ENCODE results near the gene RASSF3.

RASSF3 gene

DNA sequence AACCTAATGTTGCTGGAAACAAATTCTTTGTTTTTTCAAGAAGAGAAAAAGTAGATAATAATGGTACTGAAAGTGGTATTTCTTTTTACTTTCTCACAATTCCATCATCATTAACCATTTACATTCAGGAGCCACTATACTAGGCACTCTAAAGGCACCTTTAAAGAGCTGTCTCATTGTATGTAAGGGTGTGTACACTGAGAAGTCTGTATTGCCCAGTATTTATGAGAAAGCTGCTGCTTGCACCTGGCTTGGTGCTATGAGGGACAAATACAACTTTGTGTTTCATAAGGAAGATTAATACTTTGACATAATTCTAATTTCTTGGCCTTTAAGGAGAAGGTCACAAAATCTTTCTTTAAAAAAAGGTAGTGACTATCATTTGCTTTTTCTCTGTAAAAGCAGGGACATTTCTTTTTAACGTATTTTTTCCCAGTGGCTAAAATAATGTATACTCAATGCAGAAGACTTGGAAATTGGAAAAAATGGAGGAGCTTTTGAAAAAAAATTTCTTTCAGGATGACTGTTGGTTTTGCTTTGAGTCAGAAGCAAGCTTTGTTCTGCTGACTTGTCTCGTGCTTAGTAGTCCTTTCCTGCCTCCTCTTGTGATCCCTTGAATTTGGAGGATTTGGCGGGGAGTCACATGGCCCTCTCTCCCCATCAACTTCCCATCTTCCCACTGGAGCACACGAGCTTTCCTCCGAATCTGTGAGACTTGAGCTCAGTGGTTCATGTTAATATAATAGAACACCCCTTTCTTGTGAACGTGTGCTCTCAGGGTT lies 50.1 kb downstream of the RASSF3 start:
- Histone ChIP-seq H3K4me3 (ENCODE audit: low read depth, low read length, poor library complexity, severe bottlenecking) (no peak overlapping the region), H3K36me3 (ENCODE audit: insufficient read depth, low read length) (no peaks in the 10 kb centered on the region), H3K27me3 (ENCODE audit: insufficient read depth, low read length) (no peaks in the 10 kb centered on the region), H3K4me1 (ENCODE audit: insufficient read depth, low read length, severe bottlenecking) (peaks cover 20% of the 10 kb centered on the region), H3K27ac (ENCODE audit: low read depth, low read length, poor library complexity, severe bottlenecking) (no peak overlapping the region), H3K9me3 (ENCODE audit: low read length) (no peaks in the 10 kb centered on the region), H3F3A (ENCODE audit: insufficient read depth, low read length) (no peaks in the 10 kb centered on the region), H4K20me1 (ENCODE audit: insufficient read depth, low read length) (no peaks in the 10 kb centered on the region), H3K9ac (ENCODE audit: low read length) (no peak overlapping the region), H3K9me2 (ENCODE audit: low read depth, low read length) (no peaks in the 10 kb centered on the region), H3K79me2 (ENCODE audit: insufficient read depth, low read length) (peaks cover under 1% of the 10 kb centered on the region; the same call in 1 of the 2 replicates), H3K4me2 (ENCODE audit: low read length) (no peak overlapping the region), H2AFZ (ENCODE audit: low read length) (no peak overlapping the region)
- TF ChIP-seq EZH2 (IDR thresholded peaks at IDR 0.05; ENCODE audit: borderline replicate concordance, low read length), result no peak
- TF ChIP-seq, protein P1, sequence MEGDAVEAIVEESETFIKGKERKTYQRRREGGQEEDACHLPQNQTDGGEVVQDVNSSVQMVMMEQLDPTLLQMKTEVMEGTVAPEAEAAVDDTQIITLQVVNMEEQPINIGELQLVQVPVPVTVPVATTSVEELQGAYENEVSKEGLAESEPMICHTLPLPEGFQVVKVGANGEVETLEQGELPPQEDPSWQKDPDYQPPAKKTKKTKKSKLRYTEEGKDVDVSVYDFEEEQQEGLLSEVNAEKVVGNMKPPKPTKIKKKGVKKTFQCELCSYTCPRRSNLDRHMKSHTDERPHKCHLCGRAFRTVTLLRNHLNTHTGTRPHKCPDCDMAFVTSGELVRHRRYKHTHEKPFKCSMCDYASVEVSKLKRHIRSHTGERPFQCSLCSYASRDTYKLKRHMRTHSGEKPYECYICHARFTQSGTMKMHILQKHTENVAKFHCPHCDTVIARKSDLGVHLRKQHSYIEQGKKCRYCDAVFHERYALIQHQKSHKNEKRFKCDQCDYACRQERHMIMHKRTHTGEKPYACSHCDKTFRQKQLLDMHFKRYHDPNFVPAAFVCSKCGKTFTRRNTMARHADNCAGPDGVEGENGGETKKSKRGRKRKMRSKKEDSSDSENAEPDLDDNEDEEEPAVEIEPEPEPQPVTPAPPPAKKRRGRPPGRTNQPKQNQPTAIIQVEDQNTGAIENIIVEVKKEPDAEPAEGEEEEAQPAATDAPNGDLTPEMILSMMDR (IDR thresholded peaks at IDR 0.05; ENCODE audit: low read length), result no peak

DNA sequence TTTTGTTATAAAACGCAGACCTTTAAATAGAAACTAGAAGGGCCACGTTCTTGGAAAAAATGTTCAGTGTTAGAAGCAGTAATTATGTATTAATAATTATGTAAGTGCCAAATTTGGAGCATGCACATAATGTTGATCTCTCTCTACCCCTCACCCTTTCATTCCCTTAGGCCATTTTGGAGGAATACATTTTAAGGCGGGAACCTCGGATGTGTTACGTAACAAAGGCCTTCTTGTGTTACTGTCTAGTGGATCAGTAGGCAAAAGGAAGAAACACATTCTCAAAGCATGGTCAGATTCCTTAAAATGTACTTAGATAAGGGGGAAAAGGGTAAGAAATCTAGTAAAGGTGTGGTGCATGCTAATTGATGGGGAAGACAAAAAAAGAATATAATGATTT lies 52.7 kb downstream of the RASSF3 start:
- Histone ChIP-seq H3K27me3 (ENCODE audit: insufficient read depth, low read length) (no peaks in the 10 kb centered on the region), H4K20me1 (ENCODE audit: insufficient read depth, low read length) (no peaks in the 10 kb centered on the region), H2AFZ (ENCODE audit: low read length) (no peak overlapping the region), H3F3A (ENCODE audit: insufficient read depth, low read length) (no peaks in the 10 kb centered on the region), H3K79me2 (ENCODE audit: insufficient read depth, low read length) (0 out of 2 replicates have a peak, but pooled peaks cover 7% of the 10 kb centered on the region), H3K4me1 (ENCODE audit: insufficient read depth, low read length, severe bottlenecking) (peaks cover 37% of the 10 kb centered on the region), H3K4me3 (ENCODE audit: low read depth, low read length, poor library complexity, severe bottlenecking) (no peak overlapping the region), H3K9ac (ENCODE audit: low read length) (no peak overlapping the region), H3K9me2 (ENCODE audit: low read depth, low read length) (no peaks in the 10 kb centered on the region), H3K4me2 (ENCODE audit: low read length) (no peak overlapping the region), H3K27ac (ENCODE audit: low read depth, low read length, poor library complexity, severe bottlenecking) (no peak overlapping the region), H3K9me3 (ENCODE audit: low read length) (no peaks in the 10 kb centered on the region), H3K36me3 (ENCODE audit: insufficient read depth, low read length) (no peaks in the 10 kb centered on the region)
- TF ChIP-seq, protein P1 (IDR thresholded peaks at IDR 0.05; ENCODE audit: low read length), result no peak
- no peak for TF ChIP-seq EZH2 (IDR thresholded peaks at IDR 0.05; ENCODE audit: borderline replicate concordance, low read length)

DNA sequence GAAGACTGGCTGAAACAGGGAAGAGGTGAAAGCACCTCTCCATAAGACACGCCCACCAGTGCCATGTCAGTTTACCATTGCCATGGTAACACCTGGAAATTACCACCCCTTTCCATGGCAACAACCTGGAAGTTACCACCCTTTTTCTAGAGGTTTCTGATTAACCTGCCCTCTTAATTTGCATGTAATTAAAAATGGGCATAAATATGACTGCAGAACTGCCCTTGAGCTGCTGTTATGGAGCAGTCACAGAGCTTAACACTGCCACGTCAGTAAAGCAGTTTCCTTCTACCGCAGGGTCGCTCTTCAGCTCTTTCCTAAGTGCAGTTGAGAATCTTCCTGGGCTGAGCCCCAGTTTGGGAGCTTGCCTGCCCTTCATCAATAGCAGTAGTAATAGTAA lies 55.2 kb downstream of the RASSF3 start:
- H3K9ac ChIP-seq (ENCODE audit: low read length), result peak overlapping the region; percentile 49; the same call in 1 of the 2 replicates
- H3K79me2 ChIP-seq (ENCODE audit: insufficient read depth, low read length), result 0 out of 2 replicates have a peak, but pooled peaks cover 7% of the 10 kb centered on the region
- no peaks in the 10 kb centered on the region for H3K9me3 ChIP-seq (ENCODE audit: low read length)
- no peak overlapping the region for H2AFZ ChIP-seq (ENCODE audit: low read length)
- H4K20me1 ChIP-seq (ENCODE audit: insufficient read depth, low read length), result no peaks in the 10 kb centered on the region
- H3K9me2 ChIP-seq (ENCODE audit: low read depth, low read length), result no peaks in the 10 kb centered on the region
- peak overlapping the region; percentile 27 for H3K4me3 ChIP-seq (ENCODE audit: low read depth, low read length, poor library complexity, severe bottlenecking)
- H3K36me3 ChIP-seq (ENCODE audit: insufficient read depth, low read length), result no peaks in the 10 kb centered on the region
- no peaks in the 10 kb centered on the region for H3K27me3 ChIP-seq (ENCODE audit: insufficient read depth, low read length)
- H3K4me2 ChIP-seq (ENCODE audit: low read length), result peak overlapping the region; percentile 54
- peak overlapping the region; percentile 71 for H3K27ac ChIP-seq (ENCODE audit: low read depth, low read length, poor library complexity, severe bottlenecking)
- TF ChIP-seq, protein P1 (IDR thresholded peaks at IDR 0.05; ENCODE audit: low read length), result no peak
- TF ChIP-seq EZH2 (IDR thresholded peaks at IDR 0.05; ENCODE audit: borderline replicate concordance, low read length), result no peak
- no peaks in the 10 kb centered on the region for H3F3A ChIP-seq (ENCODE audit: insufficient read depth, low read length)
- H3K4me1 ChIP-seq (ENCODE audit: insufficient read depth, low read length, severe bottlenecking), result peaks cover 54% of the 10 kb centered on the region
